ENCODE data around the gene CER1.

The CER1 gene, protein sequence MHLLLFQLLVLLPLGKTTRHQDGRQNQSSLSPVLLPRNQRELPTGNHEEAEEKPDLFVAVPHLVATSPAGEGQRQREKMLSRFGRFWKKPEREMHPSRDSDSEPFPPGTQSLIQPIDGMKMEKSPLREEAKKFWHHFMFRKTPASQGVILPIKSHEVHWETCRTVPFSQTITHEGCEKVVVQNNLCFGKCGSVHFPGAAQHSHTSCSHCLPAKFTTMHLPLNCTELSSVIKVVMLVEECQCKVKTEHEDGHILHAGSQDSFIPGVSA

DNA sequence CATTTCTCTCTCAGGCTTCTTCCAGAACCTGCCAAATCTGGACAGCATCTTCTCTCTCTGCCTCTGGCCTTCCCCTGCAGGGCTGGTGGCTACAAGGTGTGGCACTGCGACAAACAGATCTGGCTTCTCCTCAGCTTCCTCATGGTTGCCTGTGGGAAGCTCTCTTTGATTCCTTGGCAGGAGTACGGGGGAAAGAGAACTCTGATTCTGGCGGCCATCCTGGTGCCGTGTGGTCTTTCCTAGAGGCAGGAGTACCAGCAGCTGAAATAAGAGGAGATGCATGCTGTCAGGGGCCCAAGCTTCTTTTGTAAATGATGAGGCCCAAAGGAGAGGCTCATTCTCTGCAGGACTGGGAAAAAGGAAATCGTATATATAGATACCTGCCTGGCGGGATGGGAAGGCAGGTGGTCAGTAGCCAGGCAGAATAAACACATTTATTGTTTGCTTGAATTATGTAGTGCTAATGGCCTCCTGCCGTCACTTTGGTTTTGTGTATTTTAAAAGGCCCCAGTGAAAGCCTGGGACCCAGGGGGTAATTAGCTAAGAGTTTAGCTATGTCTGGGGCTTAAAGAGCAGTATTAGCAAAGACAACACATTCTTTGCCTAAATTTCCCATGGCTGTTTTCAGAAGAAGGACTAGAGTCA is at the start of gene CER1:
Gene CER1, minus strand, starts transcription at position 343 of the 645 bp plus-strand sequence. Its CDS starts 61 bp downstream, at position 282.
- no peak for DNase-seq

DNA sequence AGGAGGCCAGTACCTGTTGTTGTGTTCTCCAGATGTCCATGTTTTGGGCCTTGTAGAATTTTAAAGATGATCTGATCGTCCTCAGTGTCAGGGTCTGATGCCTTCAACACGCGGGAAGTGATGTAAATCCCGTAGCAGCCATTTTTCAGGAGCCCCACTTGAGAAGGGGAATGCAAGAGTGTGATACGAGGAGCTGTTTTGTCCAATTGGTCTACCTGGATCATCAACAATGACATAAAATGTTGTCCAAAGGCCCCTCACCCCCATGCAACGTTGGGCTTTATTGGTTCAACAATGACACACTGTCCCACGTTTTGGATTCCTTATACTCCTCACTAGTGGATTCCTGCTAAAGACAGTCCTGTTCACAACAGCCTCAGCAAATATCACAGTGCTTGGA is 48.1 kb upstream of the CER1 start:
- DNase-seq: no peak

DNA sequence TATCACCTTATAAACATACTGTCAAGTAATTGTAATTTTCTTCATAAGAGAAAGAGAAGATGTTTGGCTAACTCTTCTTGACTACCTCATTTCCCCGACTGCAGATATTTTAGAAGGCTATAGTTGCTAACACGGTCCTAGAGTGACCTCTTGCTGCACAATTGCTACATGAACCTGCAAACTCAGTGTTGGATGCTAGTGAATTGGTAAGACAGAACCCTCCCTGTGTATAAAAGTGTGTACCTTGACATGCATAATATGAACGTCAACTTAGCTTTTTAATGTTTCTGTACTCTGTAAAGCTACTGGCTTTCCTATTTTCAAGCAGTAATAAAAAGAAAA is 46.7 kb upstream of the CER1 start:
- no peak for DNase-seq

DNA sequence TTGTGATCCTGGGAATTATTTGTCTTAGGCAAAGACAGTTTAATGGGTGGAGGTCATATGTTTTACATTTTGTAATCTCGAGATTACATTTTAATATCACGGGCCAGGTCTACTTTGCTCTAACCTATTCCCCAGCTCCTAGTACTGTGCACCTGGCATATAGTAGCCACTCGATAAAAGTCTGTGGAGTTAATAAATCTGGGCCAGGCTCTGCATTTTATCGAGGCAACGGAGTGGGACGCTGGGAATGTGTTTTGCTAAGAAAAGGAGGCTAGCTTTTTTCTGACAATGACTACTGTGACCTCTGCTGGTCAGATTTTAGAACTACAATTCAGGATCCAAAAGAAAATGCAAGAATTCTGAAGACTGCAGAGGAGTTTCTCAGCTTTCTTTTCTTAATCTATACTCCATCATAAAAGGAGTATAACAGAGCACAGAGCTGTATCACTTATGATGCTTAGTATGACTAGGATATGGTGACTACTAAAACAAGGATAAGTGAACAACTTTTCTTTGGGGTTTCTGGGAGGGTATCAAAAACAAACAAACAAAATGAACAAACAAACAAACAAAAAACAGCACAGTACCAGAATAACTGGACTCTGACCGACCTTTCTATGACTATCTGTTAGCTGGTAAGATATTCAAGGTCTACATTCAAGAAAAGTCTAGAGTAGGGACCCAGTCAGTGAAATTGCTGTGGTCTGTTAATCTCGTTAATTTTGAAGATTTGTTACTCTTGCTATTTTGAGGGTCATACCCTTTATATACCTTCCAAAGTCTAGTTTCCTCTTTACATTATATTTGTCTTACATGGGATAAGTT is 46.1 kb upstream of the CER1 start:
- no peak for DNase-seq

DNA sequence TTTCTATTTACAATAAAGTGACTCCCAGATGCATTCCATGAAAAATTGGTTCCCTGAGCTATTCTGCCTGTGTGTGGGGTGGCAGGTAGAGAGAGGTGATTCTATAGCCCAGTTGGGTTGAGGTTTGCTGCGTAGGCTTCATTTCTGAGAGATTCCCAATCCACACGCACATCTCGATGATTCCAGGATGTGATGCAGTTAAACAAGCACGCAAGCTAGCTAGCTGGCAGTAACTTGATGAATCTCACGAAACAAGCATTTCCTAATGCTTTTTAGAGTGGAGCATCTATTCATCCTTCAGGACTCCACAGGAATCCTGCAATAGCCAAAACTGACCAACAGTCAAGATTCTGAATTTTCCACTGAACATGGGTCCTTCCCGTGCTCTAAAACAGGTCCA is 43.8 kb upstream of the CER1 start:
- no peak for DNase-seq

DNA sequence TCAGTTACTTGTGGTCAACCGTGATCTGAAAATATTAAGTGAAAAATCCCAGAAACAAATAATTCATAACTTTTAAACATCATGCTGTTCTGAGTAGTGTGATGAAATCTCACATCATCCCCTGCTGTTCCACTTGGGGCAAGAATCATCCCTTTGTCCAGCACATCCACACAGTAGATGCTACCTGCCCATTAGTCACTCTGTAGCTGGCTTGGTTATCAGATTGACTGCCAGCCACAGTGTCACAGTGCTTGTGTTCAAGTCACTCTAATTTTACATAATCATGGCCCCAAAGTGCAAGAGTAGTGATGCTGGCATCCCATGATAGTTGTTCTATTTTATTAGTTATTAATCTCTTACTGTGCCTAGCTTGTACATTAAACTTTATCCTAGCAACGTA is 39.1 kb upstream of the CER1 start:
- DNase-seq: no peak

DNA sequence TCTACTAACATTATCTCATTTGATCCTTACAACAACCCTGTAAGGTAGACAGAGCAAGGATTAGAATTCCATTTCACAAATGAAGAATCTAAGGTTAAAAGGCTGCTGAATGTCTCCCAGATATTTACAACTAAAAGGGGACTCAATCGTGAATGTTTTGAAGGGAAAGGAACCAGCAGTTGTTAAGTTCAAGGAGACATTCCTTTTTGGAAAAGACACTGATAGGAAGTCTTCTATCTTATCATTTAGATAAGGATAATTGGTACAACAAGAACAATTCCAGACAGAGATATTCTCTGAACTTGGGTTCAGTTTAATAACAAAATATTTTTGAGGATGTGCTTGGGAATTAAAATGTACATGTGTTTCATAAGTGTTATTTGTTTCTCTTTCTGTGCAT is 37.5 kb upstream of the CER1 start:
- no peak for DNase-seq

DNA sequence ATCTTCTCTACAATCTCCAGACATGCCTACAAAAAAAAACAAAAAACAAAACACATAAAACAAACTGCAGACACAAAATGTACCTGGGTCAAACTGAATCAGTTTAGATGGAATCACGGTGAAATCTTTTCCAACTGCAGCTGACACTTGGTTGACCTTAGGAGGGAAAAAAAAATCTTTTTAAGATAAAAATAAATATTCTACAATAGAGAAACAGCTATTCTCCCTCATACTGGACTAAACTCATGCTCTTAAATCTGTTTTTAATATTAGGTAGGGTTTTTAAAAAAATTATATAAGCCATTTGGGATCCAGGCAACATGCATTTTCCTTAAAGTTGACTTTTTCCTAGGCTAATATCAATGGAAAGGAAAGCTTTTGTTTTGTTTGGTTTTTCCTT is 33.8 kb upstream of the CER1 start:
- DNase-seq: no peak

DNA sequence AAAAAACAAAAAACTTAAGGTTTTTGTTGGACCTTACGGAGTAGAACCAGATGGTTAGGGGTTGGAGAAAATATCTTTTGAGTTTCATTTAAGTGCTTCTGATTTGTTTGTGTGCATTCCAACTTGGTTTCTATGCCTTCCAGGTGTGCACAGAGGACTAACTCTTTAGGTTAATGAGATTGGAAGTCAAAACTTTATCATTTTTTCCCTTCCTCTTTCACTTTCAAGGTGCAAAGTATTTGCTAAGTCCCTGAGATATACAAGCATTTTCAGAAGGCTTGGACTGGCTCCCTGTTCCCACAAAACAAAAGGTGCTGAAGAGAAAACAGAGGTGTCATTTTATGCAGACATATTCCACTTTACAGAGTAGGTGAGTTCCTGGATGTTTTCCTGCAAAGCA is 30.3 kb upstream of the CER1 start:
- DNase-seq: no peak

DNA sequence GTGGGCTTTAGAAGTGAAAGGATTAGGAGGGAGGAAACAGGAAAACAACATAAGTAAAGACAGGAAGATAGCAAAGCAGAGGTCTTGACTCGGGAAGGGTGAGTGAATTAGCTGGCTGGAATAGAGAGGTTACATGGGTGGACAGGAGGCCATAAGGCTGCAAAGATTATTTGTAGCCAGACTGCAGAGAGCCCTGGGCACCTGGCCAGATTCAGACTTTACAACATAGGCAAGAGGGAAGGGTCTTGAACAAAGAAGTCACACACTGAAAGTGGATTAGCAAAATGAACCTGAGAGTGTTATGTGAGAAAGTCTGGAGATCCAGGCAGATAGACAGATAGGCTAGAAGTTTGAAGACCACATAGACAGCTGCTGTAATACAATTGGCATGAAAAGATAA is 29.7 kb upstream of the CER1 start:
- DNase-seq: no peak

DNA sequence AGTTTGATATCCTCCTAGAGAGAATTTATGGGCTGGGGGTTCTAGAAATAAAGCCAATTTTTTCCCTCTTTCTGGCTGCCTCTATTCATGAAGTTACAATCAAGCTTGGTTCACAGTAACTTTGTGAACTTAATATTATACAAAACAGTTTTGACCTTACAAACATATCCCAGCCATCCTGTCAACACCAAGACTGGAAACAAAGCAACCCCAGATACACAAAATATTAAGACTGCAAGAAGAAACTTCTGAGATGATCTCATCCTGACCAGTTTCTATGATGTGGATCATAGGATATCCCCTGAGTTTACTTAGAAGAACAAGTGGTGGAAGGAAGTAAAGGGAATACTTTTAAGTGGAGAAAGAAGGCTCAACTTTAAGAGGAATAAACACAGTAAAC is 28.3 kb upstream of the CER1 start:
- no peak for DNase-seq

DNA sequence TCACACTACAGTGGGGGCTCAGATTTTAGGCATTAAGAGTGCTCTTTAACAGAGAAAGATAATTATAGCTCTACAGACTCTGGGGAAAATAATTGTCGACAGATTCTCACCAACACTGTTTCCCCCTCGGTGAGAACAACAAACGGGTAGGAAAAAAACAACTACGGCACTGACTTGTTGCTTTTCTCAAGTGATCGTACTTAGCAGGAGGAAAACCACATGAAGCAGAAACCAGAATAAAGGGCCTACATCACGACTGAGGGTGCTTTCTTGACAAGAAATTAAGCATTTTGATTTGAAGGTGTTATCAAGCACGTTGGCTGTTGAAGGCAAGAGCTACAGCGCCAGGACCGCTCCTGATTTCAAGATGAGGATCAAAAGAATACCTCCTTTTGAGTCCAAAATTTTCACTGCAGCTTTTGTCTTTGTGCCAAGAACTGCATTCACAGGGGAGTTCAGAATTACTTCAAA is 27.2 kb upstream of the CER1 start:
- no peak for DNase-seq

DNA sequence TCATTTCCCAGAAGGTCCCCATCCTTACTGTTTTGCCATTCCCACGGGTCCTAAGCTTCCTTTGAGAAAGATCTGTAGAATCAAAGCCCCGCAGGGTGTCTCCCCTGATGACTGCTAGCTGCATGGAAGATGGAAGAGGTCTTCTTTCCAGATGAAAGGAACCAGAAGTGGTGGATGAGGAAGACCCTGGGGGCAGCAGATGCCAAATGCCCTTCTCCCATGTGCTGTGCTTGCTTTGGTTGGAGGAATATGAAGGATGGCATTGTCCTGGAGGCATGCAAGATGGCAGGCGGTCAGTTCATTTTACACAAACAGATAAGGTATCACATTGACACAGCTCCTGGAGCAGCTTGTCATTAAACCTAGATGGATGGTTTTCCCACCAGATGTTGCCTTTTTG is 25.8 kb upstream of the CER1 start:
- DNase-seq: no peak

DNA sequence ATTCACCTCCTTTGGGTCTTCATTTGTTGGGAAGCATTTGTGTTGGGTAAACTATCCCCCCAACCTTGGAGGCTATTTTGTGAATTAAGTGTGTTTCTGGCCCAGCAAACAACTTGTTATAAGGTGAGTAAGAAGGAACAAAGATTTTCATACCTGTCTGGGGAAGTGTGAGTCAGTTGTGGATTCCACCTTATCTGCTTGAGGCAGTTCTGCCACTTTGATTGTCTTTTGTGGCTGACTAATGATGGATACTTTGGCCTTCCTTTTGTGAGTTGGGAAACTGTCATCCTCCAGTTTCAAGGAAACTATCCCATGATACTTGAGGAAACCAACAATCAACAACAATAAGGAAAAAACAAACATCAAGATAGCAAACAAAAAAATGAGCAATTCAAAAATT is 24.6 kb upstream of the CER1 start:
- DNase-seq: no peak

DNA sequence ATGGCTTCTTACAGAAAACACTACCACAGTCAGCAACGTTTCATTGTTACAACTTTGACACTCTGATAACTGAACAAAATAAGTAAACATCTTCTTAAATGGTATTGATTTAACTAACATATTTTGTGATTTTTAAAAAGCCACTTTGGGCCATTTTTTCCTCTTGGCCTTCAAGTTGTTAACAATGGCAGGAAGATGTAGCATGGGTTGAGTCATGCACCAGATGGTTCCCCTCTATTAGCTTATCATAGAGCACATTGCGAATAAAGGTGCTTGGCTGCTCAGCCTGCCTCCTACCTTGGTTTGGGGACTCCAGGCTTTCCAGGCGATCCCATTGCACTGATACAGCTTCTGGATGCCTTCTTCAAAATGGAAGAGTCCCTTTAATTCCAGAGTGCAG is 24.1 kb upstream of the CER1 start:
- DNase-seq: no peak

DNA sequence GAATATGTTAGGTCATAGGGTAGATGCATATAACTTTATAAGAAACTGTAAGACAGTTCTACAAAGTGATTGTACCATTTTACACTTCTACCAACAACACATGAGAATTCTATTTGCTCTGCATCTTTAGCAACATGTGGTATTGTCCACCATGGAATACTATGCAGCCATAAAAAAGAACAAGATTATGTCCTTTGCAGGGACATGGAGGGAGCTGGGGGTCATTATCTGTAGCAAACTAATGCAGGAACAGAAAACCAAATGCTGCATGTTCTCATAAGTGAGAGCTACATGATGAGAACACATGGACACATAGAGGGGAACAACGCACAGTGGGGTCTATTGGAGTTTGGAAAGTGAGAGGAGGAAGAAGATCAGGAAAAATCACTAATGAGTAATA is 22.2 kb upstream of the CER1 start:
- DNase-seq: no peak

DNA sequence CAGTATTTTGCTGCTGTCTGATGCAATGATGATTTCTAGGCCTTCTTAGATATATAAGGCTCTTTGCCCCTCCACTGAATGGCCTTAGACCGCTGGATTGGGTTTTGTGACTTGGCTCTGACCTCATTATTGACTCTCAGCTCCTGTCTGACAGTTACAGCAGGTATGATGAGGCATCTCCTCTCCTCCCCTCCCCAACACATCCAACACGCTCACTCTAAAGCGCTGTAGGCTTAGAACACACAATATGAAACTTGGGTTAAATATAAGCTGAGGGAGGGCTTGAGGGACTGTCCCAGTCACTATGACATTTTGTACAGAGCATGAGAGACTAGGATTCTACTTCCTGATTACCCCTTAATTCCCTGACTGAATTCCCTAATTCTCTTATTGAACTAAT is 18.8 kb upstream of the CER1 start:
- DNase-seq: no peak

DNA sequence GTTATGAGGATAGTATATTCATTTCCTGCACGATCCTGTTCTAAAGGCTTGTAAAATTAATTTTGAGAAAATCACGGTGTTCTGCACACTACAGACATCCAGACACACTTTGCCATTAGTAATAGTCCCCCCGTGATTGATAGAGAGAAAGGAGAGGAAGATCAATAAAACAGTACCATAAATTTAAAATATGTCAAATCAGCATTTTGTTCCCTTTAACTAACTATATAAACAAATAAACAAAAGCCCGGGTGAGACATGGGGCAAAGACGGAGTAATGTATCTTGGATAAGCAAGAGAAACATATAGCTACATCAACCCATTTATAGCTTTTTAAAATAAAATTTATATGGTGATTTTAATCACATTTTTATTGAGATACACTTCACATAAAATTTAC is 10.6 kb upstream of the CER1 start:
- DNase-seq: no peak

DNA sequence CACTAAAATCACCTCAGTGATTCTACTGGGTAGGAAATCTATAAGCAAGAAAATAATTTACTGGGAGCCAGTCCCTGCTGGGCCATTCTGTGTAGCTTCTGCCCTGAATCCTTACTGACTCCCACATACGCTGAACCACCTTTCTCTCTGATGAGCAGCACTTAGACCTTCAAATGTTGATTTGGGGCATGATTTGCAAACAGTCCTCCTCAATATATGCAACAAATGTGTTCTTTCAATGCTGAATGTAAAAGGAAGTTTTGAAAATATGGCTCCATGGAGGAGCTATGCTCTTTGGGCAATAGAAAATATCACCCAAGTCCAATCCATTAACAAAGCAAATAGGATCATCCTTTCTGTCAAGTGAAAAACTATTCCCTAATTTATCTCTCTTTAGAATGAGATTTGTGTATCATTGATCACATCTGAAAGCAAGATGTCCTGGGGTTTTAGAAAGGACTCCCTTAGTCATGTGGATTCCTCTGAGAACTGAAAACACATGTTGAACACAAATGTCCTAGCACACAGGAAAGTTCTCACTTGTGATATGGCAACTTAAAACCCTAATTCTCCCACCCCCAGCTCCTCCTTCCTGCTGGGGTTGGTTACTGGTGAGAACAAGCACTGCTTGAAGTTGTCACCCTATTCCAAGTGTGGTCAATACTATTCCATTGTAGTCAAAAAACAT is 8.9 kb upstream of the CER1 start:
- DNase-seq: no peak

DNA sequence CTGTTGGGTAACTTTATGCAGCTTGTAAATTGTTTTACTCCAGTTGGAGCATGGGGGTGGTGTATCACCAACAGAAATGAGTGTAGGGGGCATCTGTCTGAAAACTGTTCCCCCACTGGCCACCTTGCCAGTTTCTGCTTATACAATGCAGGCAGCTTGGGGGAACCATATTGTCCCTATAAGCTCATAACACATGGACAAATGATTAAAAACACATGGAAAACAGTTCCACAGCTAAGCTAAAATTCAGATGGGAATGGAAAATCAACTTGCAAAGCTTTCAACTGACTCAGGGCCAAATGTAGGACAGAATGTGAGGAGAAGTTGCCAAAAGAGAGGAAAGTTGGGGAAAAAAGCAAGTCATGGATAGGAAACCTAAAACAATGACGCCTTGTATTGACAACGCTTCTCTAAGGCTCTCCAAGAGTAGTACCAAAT is 7.9 kb upstream of the CER1 start:
- DNase-seq: no peak

DNA sequence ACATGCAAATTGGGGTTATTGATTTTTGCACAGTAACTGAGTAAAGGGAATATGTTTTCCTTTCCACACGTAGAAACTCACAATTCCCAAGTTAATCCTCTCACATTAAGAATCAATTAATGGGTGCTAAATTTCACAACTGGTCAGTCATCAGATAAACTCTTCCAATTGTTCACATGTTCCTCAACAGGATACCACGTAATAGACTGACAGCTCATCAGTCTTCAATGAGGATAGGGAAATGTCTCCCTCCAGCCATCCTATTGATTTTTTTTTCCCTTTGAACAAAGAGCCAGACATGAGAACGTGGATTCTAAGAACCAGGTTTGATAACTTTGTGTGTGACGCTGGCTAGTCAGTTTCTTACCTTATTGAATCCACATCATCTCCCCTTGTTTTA is 768 bp upstream of the CER1 start:
- no peak for DNase-seq

DNA sequence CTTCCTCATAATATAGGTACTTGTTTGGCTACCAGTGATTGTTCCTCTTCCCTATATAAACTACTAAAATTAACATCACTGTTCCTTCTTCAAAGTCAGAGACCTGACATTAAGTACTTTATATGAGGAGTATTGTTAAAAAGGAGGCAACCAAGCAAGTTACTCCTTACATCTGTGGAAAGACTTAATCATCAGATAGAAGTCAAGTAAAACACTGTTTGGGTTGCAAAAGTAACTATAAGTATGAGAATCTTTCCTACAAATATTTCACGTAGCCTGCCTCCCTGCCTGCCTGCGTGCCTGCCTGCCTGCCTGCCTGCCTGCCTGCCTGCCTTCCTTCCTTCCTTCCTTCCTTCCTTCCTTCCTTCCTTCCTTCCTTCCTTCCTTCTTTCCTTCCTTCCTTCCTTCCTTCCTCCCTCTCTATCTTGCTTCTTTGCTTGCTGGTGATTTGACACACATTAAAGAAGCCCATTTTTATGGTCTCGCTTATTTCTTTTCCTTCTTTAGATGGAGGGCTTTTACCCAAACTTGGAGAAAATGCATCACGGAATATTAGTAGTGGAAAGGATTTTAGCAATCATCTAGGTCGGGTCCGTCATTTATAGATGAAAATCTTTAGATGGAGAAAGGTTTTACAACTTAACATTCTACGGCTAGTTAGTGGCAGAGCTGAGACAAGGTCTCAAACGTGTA is 3.2 kb downstream of the CER1 start:
- DNase-seq: no peak

DNA sequence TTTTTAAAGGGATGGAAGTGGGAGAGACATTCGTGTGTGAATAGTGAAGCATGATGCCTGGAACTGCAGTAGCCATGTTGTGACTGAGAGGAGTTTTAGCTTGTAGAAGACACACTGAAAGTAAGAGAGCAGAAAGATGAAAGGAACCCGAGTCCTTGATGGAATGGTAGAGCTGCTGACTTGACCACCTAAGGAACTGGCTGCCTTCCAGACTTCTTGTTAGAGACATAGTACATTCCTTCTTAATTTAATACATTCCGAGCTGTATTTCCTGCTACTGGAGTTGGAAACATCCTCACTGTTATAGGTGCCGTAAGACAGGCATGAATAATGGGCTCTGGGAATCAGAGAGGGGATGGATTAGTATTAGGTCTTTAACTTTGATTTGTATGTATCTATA is 7.4 kb downstream of the CER1 start:
- DNase-seq: no peak

All from stimulated activated CD4-positive, alpha-beta T cell treated with anti-CD3 and anti-CD28 coated beads, Interleukin-2, amount 100 ng/mL, for 48 hours (primary cell).